Endothelial cell of umbilical vein (primary cell): ENCODE measurements around the gene RASGRF2.

Source experiments
- EZH2 ChIP-seq: IDR thresholded peaks from 2 replicates; pipeline ENCODE4 v1.6.1; 2012; ENCODE audit warnings: borderline replicate concordance, low read depth, mild to moderate bottlenecking, moderate library complexity, low read length, inconsistent platforms; ENCODE audit not compliant: severe bottlenecking
- FOS ChIP-seq: IDR thresholded peaks from 2 replicates; pipeline ENCODE4 v1.6.1; 2011; ENCODE audit warnings: mild to moderate bottlenecking, low read length, moderate library complexity, borderline replicate concordance; ENCODE audit not compliant: insufficient read depth
- POLR2A ChIP-seq: IDR thresholded peaks from 2 replicates; pipeline ENCODE4 v1.6.1; 2012; ENCODE audit warnings: low read depth, mild to moderate bottlenecking, control low read depth, low read length
- POLR2AphosphoS5 ChIP-seq: IDR thresholded peaks from 2 replicates; pipeline ENCODE4 v1.6.1; 2012; ENCODE audit warnings: low read depth, mild to moderate bottlenecking, control low read depth, low read length, moderate library complexity; ENCODE audit not compliant: insufficient read depth
- TF ChIP-seq, protein P1 (sequence below), 2 donors: IDR thresholded peaks; 1 replicate in 1 of 2; 2 replicates in 1 of 2; pipeline ENCODE4 v1.5.1; 2011; ENCODE audit warnings: low read length in 2 of 2, mild to moderate bottlenecking in 2 of 2, moderate library complexity in 2 of 2, control low read depth in 1 of 2, inconsistent platforms in 1 of 2, low read depth in 1 of 2; ENCODE audit not compliant: insufficient read depth in 1 of 2; ENCODE audit errors: extremely low read depth in 1 of 2
- TF ChIP-seq, protein P2 (sequence below): IDR thresholded peaks from 2 replicates; pipeline ENCODE4 v1.6.1; 2011; ENCODE audit not compliant: insufficient read depth, insufficient read length

- TF ChIP-seq, protein P1, sequence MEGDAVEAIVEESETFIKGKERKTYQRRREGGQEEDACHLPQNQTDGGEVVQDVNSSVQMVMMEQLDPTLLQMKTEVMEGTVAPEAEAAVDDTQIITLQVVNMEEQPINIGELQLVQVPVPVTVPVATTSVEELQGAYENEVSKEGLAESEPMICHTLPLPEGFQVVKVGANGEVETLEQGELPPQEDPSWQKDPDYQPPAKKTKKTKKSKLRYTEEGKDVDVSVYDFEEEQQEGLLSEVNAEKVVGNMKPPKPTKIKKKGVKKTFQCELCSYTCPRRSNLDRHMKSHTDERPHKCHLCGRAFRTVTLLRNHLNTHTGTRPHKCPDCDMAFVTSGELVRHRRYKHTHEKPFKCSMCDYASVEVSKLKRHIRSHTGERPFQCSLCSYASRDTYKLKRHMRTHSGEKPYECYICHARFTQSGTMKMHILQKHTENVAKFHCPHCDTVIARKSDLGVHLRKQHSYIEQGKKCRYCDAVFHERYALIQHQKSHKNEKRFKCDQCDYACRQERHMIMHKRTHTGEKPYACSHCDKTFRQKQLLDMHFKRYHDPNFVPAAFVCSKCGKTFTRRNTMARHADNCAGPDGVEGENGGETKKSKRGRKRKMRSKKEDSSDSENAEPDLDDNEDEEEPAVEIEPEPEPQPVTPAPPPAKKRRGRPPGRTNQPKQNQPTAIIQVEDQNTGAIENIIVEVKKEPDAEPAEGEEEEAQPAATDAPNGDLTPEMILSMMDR (IDR thresholded peaks at IDR 0.05; ENCODE audit: extremely low read depth in 1 of 2, insufficient read depth in 1 of 2, low read depth in 1 of 2, low read length in 2 of 2): no peak
- TF ChIP-seq POLR2A: no peak
- no peak for TF ChIP-seq POLR2AphosphoS5
- TF ChIP-seq, protein P2, sequence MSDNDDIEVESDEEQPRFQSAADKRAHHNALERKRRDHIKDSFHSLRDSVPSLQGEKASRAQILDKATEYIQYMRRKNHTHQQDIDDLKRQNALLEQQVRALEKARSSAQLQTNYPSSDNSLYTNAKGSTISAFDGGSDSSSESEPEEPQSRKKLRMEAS: no peak
- no peak for TF ChIP-seq FOS
- TF ChIP-seq EZH2: no peak
These were observed 284.3 kb downstream of the RASGRF2 start for GRCh38 chr5:81244451-81244850.
